Esophagus squamous epithelium (tissue), 4 donors: ENCODE results near the gene FAM209A.

ENCODE experiments used
- POLR2A ChIP-seq, 4 donors: fragments of 450-650 bp; IDR thresholded peaks; one replicate each; pipeline ENCODE4 v1.6.1; 2017; ENCODE audit warnings: antibody characterized with exemption in 4 of 4, mild to moderate bottlenecking in 4 of 4, moderate library complexity in 3 of 4
- TF ChIP-seq, protein P1 (sequence below), 6 experiments: fragments of 450-650 bp in 4 of 6; fragments of 200-600 bp in 2 of 6; sonication (generic) in 2 of 6; IDR thresholded peaks; one replicate each; pipeline ENCODE4 v1.5.1; 2016 to 2019; ENCODE audit warnings: antibody characterized with exemption in 6 of 6, mild to moderate bottlenecking in 4 of 6, moderate library complexity in 4 of 6

DNA sequence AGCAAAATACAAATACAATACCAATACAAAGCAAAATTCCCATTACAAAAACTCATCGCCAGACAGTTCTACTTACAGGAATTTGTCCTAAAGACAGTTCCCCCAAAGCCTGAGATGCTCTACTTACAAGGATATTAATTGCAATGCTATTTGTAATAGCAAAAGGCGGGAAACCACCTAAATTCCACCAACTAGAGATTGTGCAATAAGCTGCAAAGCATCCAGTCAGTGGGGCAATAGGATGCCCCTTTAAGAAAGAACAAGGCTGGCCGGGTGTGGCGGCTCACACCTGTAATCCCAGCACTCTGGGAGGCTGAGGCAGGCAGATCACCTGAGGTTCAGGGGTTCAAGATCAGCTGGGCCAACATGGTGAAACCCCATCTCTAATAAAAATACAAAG, 47.6 kb downstream of the FAM209A start:
- TF ChIP-seq, protein P1, sequence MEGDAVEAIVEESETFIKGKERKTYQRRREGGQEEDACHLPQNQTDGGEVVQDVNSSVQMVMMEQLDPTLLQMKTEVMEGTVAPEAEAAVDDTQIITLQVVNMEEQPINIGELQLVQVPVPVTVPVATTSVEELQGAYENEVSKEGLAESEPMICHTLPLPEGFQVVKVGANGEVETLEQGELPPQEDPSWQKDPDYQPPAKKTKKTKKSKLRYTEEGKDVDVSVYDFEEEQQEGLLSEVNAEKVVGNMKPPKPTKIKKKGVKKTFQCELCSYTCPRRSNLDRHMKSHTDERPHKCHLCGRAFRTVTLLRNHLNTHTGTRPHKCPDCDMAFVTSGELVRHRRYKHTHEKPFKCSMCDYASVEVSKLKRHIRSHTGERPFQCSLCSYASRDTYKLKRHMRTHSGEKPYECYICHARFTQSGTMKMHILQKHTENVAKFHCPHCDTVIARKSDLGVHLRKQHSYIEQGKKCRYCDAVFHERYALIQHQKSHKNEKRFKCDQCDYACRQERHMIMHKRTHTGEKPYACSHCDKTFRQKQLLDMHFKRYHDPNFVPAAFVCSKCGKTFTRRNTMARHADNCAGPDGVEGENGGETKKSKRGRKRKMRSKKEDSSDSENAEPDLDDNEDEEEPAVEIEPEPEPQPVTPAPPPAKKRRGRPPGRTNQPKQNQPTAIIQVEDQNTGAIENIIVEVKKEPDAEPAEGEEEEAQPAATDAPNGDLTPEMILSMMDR (IDR thresholded peaks at IDR 0.05): no peak
- no peak for TF ChIP-seq POLR2A (IDR thresholded peaks at IDR 0.05)
